GM19438 (cell line): ENCODE results near the gene KCNJ15.
"Not testable (repeated sequence)": the region's sequence is repeated elsewhere in the genome, so short reads cannot be mapped to it uniquely, and the experiment has no call there.

Source experiments
- ATAC-seq: cut with Tn5 transposase; IDR thresholded peaks from one replicate; pipeline ENCODE4 v1.9.1; 2021; ENCODE audit warnings: low read depth; ENCODE audit not compliant: unreplicated experiment

Gene KCNJ15

DNA sequence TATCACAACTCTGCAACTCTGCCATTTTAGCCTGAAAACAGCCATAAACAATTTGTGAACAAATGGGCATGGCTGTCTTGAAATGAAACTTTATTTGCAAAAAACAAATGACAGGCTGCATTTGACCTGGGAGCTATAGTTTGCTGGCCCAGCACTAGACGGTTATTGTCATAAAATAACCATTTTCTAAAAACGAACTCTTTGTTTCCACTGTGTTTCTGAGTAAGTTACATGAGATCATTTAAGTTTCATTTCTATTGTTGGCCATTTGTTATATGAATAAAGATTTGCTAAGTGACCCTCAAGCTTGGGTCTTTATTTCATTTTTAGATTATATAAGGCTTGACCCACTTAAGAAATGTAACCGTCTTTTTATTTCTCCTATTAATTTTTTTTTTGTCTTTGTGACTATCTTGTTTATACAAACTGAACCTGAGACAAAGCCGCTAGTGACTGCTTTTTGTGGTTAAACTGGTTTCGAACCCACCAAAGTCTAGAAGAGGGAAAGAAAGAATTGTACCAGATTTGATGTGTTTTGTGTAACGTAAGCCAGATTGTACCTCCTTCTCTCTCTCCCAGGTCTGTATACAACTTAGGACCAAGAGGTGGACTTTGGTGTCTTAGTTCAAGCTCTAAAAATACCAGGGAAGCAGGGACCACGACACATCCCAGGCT lies 12.9 kb upstream of the KCNJ15 start:
- no peak for ATAC-seq

DNA sequence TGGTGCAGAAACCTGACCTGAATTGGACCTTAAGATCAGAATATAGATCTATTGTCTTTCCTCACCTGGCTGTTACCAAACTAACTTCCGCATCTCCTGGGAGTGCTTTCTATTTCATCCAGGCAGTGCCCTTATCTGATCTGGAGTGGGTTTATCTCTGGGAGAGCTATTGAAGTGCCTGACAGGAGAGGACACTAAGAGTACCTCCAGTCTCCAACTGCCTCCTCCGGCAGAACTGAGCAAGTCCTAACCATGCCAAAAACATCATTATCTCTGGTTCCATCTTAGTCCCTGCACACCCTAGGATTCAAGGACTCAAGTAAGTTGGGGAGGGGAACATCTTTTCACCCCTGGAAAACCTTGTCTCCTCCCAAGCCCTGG lies 12.4 kb upstream of the KCNJ15 start:
- no peak for ATAC-seq

DNA sequence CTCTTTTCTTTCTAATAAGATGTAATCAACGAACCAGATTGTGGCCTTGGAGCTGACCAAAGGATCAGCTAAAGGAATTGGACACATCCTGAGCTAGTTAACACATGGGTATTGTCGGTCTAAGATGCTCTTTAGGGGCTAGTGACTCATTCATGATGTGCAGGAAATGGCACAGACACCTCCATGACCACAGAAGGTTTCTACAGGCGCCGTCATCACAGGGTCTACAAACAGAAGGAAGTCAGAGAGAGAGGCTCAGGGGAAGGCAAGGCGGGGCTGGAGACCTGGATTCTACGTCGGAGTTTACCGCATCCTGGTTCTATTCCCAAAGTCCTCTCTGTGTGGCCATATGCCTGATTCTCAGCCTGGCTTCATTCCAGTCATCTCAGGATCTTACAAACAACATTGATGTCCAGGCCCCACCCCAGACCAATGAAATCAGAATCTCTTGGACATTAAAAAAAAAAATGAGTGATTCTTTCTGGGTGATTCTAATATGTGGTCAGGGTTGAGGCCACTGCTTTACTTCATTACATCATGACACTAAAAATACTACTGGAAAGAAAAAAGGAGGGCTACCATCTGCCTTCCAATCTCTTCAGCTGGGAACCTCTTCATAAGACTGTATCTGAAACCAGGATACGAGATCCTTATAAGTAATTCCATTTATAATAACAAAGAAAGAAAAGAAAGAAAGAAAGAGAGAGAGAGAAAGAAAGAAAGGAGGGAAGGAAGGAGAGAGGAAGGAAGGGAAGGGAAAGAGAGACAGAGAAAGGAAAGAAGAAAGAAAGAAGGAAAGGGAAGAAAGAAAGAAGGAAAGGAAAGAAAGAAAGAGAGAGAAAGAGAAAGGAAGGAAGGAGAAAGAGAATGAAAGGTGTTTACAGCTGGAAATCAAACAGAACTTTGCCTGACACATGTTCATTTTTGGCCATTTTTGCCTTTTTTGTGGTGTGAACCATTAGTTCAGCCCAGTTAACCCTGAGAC lies 11.6 kb upstream of the KCNJ15 start:
- ATAC-seq: peak; percentile 67

DNA sequence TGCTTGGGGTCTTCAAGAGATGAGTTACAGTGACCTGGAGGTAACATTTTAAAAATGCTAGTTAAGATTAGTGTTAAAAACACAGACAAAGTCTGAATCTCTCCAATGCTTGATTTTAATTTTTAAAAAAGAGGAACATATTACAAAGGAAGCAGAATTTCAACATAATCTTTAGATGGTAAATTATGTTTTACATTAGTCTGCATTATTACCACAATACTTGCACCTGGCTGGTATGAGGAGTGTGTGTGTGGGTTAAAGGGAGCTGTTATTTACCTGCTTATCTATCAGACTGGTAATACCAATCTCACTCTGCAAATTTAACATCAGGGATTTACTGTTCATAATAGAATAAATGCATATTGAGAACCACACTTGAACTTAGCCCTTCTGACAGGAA lies 10.3 kb upstream of the KCNJ15 start:
- ATAC-seq: no peak

DNA sequence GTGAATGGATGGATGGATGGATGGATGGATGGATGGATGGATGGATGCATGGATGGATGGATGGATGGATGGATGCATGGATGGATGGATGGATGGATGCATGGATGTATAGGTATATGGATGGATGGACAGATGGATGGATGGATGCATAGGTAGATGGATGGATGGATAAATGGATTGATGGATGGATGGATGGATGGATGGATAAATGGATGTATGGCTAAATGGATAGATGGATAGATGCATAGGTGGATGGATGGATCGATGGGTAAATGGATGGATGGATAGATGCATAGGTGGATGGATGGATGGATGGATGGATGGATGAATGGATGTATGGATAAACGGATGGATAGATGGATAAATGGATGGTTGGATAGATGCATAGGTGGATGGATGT lies 9.7 kb upstream of the KCNJ15 start:
- ATAC-seq: not testable (repeated sequence)

DNA sequence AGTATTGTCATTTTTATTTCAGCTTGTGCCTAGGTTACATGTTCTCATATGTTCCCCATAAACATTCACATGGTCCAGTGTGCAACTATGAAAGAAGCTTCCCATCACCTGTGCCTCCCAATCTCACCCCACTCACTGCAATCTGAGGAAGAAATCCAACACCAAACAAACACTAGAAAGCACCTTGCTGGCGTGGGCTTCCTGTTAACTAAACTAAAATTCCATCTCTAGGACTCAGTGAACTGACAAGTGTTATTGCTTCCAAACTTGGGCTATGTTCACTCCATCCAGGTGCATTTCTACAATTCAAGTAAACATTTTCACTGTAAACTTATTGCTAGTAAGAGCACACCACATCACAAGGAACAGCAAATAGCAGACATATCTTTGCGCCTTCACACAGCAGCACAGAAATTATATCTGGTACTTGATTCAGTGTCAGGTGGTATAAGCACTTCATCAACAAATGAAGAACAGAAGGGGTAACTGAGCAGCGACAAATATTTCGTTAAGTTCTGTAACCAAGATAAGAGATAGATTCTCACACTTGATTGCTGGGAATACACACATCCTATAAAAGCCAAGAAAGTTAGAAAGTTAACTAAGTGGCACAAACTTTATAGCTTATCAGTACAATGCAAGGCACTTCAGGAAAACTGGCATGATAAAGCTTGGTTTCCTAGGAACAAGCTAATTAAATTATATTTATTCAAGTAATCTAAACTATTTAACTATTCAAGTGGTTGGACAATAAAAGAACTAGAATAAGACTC lies 8.9 kb upstream of the KCNJ15 start:
- no peak for ATAC-seq

DNA sequence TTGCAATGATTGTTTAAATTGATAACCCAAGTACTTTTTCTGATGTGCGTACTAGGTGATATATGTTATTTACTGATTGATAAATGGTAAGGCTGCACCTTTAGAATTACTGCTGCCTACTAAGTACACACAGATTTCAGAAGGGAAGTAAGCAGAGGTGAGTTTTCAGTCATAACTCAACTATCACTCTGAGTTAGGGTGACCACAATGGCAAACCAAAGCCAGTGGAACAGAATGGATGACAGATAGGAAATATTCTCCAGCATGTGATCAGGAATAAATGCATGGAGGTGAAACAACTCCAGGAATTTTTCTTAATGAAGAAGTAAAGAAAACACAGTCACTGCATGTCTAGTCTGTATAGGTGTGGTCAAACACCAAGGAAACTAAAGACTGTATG lies 7.5 kb upstream of the KCNJ15 start:
- ATAC-seq: peak; percentile 73

DNA sequence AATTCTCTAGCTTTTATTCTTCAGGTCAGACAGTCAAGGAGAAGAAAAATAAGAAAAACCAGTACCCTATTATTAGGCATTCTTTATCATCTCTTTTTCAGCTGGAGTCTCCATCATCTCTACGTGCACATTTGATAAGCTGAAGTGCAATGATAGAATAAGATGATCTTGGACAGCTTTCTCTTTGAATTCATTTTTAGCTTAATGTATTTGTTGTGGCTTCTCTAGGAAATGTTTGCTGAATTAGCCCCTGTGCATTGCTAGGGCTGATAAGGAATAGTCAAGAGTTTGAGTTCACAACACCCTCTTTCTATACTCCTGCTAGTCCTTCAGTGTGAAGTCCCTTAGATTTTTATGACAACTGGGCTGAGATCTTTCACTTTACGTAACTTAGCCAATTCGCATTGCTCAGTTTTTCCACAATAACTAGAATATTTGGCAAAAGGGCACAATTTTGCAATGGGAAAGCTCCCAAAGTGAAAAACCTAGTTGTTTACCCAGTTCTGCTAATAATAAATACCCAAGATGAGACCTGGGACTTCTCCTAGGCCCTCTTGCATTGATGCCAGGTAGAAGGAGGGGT lies 7.0 kb upstream of the KCNJ15 start:
- no peak for ATAC-seq

DNA sequence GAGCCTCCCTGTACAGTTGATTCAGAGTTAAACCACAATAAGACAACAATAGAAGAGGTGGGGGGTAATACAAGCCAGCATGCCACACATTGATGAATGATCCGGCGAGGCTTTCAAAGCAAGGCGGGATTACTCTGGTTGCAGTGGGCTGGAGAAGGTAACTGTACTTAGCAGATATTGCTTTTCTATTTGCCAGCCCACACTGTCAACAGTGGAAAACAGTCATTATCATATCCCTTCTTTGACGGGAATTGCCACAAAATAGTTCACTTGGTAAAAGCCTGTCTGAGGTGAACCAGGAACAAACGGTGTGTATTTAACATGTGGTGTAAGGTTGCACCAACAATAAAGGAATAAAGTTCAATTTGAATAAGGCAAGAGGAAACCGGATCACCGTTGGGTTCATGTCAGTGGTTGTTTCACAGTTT lies 5.8 kb upstream of the KCNJ15 start:
- ATAC-seq: no peak

DNA sequence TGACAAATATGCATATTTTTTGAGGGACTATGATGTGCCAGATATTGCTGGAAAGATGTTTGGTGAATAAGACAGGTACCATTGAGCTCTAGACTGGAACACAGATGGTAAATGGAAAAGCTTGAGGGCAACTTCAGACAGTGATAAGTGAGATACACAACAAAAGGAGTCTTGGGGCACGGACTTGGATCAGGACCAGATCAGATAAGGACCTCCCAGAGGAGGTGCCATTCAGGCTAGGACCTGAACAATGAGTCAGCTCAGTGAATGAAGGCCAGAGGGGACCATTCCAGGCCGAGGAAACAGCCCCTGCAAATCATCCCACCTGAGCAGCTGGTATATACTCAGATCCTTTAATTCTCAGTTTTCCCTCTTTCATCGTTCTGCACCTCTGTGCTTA lies 1.8 kb upstream of the KCNJ15 start:
- ATAC-seq: no peak

DNA sequence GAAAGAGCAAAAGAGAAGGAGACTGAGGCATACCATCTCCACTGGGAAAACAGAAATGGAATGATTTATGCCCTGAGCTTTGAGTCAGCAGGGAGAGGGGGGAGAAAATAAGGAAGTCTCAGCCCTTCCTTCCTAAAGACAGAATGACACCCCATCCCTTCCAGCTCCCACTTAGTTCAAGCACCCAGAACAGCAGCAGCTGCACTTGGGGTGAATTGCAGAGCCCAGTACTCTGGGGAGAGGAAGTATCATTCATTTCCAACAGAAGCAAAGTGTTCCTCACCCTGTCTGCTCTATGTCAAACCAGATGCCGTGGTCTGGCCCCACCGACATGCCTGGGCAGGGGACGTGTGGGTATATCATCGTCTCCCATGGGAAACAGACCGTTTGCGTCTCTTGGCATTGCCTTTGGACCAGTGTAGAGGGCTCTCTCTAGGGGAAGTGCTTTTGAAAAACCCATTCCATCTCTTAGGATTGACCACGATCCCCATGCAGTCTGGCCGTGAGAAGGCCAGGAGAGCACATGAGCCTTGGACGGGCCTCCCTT lies 1.1 kb upstream of the KCNJ15 start:
- ATAC-seq: no peak

DNA sequence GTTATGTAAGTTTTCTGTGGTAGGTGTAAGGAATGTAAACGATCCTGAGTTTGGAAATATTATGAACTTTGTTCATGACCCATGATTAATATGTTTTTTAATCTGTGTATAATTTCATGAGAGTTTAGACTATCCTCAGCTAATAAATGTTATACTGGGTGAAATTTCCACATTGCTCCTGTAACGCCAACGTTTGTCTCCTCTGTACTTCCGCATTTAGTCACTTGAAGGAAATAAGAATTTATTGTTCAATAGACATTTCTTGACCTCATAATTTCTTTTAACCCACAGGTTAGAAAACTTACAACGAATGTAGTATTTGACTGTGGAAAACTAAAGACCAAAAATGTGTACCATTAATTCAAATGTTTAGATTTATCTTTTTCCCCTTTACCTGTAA lies 876 bp downstream of the KCNJ15 start:
- ATAC-seq: no peak

DNA sequence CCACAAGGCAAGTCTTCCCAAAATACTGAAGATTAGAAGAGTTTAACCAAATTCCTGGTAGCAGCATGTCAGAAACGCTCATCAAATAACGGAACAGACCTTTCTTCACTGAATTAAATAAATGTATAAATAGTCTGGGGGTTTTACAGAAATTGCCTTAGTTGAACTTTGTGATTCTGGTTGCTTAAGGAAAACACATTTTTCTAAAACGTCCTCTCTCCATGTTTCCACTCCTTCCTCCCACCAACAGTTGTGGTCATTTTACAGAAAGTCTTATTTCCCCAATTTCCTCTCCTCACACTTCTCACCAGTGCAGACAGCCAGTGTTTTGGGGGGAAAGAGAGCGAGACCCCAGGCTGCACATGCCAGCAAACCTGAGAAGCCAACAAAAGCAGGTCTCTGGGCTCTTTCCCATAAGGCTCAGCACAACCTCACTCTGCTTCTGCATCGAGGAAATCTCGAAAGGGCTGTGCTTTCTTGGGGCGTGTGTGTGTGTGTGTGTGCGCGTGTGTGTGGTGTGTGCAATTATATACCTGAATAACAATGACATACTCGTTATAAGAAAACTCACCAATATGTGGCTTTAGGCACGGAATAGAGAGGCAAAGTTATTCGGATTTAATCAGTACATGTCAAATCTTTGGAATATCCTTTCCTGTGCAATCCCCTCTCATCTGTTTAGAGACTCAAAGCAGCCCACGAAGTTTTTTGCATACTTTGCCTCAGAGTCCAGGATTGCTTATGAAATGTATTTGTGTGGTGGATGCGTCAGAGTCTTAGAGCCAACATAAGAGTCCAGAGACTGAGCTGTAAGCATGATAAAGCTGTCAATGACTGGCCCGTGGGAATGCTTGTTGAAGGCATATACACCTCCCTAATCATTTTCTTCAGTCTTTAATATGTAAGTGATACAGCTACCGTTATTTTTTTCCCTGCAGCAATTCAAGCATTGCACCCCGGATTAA lies 2.0 kb downstream of the KCNJ15 start:
- ATAC-seq: no peak

DNA sequence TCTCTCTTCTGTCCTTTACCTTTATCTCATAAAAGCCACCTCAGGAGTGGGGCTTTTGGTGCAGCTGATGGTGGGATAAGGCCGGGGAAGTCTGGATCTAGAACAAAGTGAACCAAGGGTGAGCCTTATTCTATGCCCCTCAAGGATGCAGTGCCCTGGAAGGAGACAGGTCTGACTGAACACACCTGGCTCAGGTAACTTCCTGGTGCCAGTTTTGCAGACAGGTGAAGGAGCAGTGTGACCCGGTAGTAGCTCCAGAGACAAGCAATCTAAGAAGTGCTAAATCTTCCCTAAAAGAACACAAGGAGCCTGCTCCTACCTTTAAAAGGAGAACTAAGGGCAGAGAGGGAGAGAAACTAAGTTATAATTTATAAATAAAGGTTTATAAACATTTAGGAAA lies 2.9 kb downstream of the KCNJ15 start:
- ATAC-seq: no peak

DNA sequence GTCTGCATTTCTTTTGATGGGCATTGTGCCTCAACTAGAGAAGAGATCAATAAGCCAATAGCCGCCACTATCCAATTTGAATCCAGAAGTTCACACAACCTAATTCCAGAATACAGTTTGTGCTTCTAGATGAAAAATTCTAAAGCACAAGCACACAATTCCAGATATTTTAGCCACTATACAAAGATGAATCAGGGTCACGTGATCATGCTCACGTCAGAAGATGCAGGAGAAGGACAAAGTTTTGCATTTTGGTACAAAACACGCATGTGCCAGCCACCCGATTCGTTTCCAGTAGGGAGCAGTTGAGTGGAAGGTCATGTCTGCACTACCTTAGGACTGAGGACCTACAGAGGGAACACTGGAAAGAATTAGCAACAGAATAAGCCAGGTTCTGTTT lies 3.6 kb downstream of the KCNJ15 start:
- ATAC-seq: no peak

DNA sequence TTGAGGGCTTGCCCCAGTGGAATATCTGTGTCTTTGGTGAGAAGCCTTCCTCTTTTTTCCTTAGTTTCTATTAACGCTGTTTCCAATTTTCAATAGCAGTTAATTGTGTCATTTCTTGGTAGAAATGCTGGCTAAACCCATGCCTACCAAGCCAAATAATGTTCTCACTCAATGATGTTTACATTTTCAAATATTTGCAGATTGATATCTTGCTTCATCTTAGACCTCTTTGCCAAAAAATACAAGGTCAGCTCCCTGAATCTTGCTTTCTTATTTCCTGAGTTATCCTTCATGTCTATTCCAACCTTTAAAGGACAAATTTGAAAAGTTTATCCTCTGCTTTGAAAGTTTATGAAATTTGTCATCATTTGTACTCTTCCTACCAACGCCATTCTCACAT lies 5.1 kb downstream of the KCNJ15 start:
- ATAC-seq: no peak

DNA sequence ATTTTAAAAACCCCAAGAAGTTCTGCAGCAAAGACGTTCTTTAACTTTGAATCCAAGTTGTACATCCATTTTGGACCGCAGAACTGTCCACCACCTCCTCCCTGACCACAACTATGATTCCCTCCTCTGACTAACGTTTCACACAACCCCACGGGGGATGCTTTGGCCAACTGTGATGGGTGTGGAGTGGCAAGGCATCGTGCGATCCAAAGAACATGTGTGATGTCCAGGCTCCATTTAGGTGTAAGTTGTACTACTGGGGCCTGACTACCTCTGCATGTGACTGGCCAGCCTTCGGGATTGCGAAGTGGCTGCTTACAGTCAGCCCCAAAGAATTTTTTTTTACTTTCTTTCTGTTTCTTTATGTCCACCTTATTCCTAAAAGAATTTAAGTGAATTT lies 6.7 kb downstream of the KCNJ15 start:
- no peak for ATAC-seq

DNA sequence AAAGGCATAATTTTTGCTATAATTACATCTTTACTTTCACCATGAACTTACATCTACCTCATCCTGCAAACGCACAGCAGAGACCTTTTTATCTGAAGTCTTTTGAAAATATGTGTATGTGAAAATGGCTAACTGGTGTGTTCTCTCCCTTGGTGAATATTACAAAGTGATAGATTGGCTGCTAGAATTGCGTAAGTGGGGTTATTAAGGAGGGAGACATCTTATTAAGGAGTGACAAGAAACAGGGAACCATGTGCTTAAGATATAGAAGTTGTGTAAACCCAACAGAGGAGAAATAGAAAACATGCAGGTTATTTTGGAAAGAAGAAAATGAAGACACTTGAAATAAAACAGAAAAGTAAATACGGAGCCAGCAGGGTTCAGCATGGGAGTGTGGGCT lies 7.8 kb downstream of the KCNJ15 start:
- no peak for ATAC-seq

DNA sequence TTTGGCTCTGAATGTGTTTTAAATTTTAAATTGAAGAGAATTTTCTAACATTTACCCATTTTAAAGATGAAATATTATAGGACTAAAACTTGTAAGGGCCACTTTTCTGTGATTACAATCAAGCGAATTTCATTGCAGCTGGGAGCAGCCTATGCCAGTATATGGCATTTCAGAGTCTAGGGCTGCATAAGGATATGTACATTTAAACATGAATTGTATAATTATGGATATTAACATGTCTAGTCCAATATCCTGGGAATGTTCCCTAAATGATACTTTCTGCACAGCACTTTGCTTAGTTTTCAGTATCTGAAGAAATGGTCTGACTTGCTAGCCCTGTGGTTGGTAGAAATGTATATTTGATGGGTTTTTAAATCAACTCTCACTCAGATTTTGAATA lies 8.4 kb downstream of the KCNJ15 start:
- no peak for ATAC-seq
